ENCODE results near the gene SLC17A4. TPM values are rescaled to one million over a fixed set of nuclear protein-coding genes. Genes with fewer than 3 reads are reported as not detected.

The SLC17A4 gene
- total and polyA plus RNA-seq, 2 of the 13 experiments (the other 11 are each of a cell fraction or from before 2014, with no cell fraction given): 0.07 TPM; not detected in 1

- TF ChIP-seq IKZF4 (CRISPR knock-in tag; IDR thresholded peaks at IDR 0.05; ENCODE audit: borderline replicate concordance, low read depth, not compliant biosample characterization) (no peak), FLYWCH1 (CRISPR knock-in tag; IDR thresholded peaks at IDR 0.05) (no peak), RXRB (CRISPR knock-in tag; IDR thresholded peaks at IDR 0.05; ENCODE audit: borderline replicate concordance) (peak; percentile 52; the same call in 1 of the 2 replicates), RFX1 (IDR thresholded peaks at IDR 0.05) (no peak), EP300 (IDR thresholded peaks at IDR 0.05; ENCODE audit: low read depth in 2 of 2, low read length in 2 of 2) (peak in 1 of 2 experiments; percentile 3; a peak in 1 of 4 replicates), EP300 (CRISPR knock-in tag; IDR thresholded peaks at IDR 0.05; ENCODE audit: borderline replicate concordance) (no peak), GATA4 (IDR thresholded peaks at IDR 0.05; ENCODE audit: borderline replicate concordance, low read depth) (no peak), NCOR1 (IDR thresholded peaks at IDR 0.05; ENCODE audit: borderline replicate concordance, low read length) (peak; percentile 25; the same call in 1 of the 2 replicates), ZNF24 (IDR thresholded peaks at IDR 0.05) (peak; percentile 86), FOXA1 (IDR thresholded peaks at IDR 0.05) (no peak), FOXA1 (CRISPR knock-in tag; IDR thresholded peaks at IDR 0.05) (no peak), ZNF629 (CRISPR knock-in tag; conservative IDR thresholded peaks at IDR 0.05) (no peak), IRX3 (CRISPR knock-in tag; IDR thresholded peaks at IDR 0.05; ENCODE audit: borderline replicate concordance, low read depth) (no peak), ZNF138 (CRISPR knock-in tag; IDR thresholded peaks at IDR 0.05; ENCODE audit: low read depth) (no peak), FUBP1 (CRISPR knock-in tag; IDR thresholded peaks at IDR 0.05; ENCODE audit: borderline replicate concordance) (no peak), NFKB2 (CRISPR knock-in tag; IDR thresholded peaks at IDR 0.05; ENCODE audit: borderline replicate concordance) (no peak)
- TF ChIP-seq, protein P1, sequence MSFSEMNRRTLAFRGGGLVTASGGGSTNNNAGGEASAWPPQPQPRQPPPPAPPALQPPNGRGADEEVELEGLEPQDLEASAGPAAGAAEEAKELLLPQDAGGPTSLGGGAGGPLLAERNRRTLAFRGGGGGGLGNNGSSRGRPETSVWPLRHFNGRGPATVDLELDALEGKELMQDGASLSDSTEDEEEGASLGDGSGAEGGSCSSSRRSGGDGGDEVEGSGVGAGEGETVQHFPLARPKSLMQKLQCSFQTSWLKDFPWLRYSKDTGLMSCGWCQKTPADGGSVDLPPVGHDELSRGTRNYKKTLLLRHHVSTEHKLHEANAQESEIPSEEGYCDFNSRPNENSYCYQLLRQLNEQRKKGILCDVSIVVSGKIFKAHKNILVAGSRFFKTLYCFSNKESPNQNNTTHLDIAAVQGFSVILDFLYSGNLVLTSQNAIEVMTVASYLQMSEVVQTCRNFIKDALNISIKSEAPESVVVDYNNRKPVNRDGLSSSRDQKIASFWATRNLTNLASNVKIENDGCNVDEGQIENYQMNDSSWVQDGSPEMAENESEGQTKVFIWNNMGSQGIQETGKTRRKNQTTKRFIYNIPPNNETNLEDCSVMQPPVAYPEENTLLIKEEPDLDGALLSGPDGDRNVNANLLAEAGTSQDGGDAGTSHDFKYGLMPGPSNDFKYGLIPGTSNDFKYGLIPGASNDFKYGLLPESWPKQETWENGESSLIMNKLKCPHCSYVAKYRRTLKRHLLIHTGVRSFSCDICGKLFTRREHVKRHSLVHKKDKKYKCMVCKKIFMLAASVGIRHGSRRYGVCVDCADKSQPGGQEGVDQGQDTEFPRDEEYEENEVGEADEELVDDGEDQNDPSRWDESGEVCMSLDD (CRISPR knock-in tag; IDR thresholded peaks at IDR 0.05; ENCODE audit: borderline replicate concordance): no peak
- TF ChIP-seq, protein P2, sequence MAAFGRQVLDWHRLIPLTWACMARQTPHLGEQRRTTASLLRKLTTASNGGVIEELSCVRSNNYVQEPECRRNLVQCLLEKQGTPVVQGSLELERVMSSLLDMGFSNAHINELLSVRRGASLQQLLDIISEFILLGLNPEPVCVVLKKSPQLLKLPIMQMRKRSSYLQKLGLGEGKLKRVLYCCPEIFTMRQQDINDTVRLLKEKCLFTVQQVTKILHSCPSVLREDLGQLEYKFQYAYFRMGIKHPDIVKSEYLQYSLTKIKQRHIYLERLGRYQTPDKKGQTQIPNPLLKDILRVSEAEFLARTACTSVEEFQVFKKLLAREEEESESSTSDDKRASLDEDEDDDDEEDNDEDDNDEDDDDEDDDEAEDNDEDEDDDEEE (CRISPR knock-in tag; IDR thresholded peaks at IDR 0.05): no peak
- TF ChIP-seq, protein P3, sequence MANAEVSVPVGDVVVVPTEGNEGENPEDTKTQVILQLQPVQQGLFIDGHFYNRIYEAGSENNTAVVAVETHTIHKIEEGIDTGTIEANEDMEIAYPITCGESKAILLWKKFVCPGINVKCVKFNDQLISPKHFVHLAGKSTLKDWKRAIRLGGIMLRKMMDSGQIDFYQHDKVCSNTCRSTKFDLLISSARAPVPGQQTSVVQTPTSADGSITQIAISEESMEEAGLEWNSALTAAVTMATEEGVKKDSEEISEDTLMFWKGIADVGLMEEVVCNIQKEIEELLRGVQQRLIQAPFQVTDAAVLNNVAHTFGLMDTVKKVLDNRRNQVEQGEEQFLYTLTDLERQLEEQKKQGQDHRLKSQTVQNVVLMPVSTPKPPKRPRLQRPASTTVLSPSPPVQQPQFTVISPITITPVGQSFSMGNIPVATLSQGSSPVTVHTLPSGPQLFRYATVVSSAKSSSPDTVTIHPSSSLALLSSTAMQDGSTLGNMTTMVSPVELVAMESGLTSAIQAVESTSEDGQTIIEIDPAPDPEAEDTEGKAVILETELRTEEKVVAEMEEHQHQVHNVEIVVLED (CRISPR knock-in tag; IDR thresholded peaks at IDR 0.05; ENCODE audit: borderline replicate concordance): no peak
Measured at GRCh38 chr6:25756382-25757363, 2.1 kb downstream of the SLC17A4 start (continued).

Data from HepG2 (cell line).